Measurements from ENCODE around the gene C18orf54.

C18orf54 gene

GRCh38 chr18:54357082-54357659 is 535 bp upstream of the C18orf54 start:
- TF ChIP-seq MAX (IDR thresholded peaks at IDR 0.05; ENCODE audit: low read depth, low read length), result no peak
- no peak for TF ChIP-seq MYC (IDR thresholded peaks at IDR 0.05; ENCODE audit: low read depth, low read length)
- TF ChIP-seq POLR2A (IDR thresholded peaks at IDR 0.05; ENCODE audit: extremely low read depth, insufficient read length), result no peak
- TF ChIP-seq CTCF (IDR thresholded peaks at IDR 0.05; ENCODE audit: low read depth, low read length), result no peak
- H3K4me3 ChIP-seq (ENCODE audit: low read depth, low read length), result peak overlapping the region; percentile 77
- no peak for DNase-seq (ENCODE audit: low read depth)

- DNase-seq (ENCODE audit: low read depth), result no peak
- peak overlapping the region; percentile 77 for H3K4me3 ChIP-seq (ENCODE audit: low read depth, low read length)
- TF ChIP-seq CTCF (IDR thresholded peaks at IDR 0.05; ENCODE audit: low read depth, low read length), result no peak
These were observed 862 bp downstream of the C18orf54 start for GRCh38 chr18:54358495-54359040.

- TF ChIP-seq CTCF (IDR thresholded peaks at IDR 0.05; ENCODE audit: low read depth, low read length) (no peak), MYC (IDR thresholded peaks at IDR 0.05; ENCODE audit: low read depth, low read length) (no peak), POLR2A (IDR thresholded peaks at IDR 0.05; ENCODE audit: extremely low read depth, insufficient read length) (no peak), MAX (IDR thresholded peaks at IDR 0.05; ENCODE audit: low read depth, low read length) (no peak)
- peak overlapping the region; percentile 77 for H3K4me3 ChIP-seq (ENCODE audit: low read depth, low read length)
These were observed 1.5 kb downstream of the C18orf54 start for GRCh38 chr18:54359233-54359632.

GRCh38 chr18:54360406-54360805 is 2.7 kb downstream of the C18orf54 start:
- TF ChIP-seq MAX (IDR thresholded peaks at IDR 0.05; ENCODE audit: low read depth, low read length), result no peak
- no peak for TF ChIP-seq MYC (IDR thresholded peaks at IDR 0.05; ENCODE audit: low read depth, low read length)
- TF ChIP-seq CTCF (IDR thresholded peaks at IDR 0.05; ENCODE audit: low read depth, low read length), result no peak
- no peak for TF ChIP-seq POLR2A (IDR thresholded peaks at IDR 0.05; ENCODE audit: extremely low read depth, insufficient read length)
- no peak overlapping the region for H3K4me3 ChIP-seq (ENCODE audit: low read depth, low read length)
- no peak for DNase-seq (ENCODE audit: low read depth)

More at GRCh38 chr18:54359233-54359632, 1.5 kb downstream of the C18orf54 start:
- peak; percentile 0 for DNase-seq (ENCODE audit: low read depth)

- no peak for TF ChIP-seq POLR2A (IDR thresholded peaks at IDR 0.05; ENCODE audit: extremely low read depth, insufficient read length)
- no peak for TF ChIP-seq MAX (IDR thresholded peaks at IDR 0.05; ENCODE audit: low read depth, low read length)
- TF ChIP-seq CTCF (IDR thresholded peaks at IDR 0.05; ENCODE audit: low read depth, low read length), result no peak
- TF ChIP-seq MYC (IDR thresholded peaks at IDR 0.05; ENCODE audit: low read depth, low read length), result no peak
- no peak for DNase-seq (ENCODE audit: low read depth)
These were observed 20.4 kb downstream of the C18orf54 start for GRCh38 chr18:54378057-54378456.

GRCh38 chr18:54381640-54382039 is 23.9 kb downstream of the C18orf54 start:
- TF ChIP-seq MYC (IDR thresholded peaks at IDR 0.05; ENCODE audit: low read depth, low read length) (no peak), MAX (IDR thresholded peaks at IDR 0.05; ENCODE audit: low read depth, low read length) (no peak), CTCF (IDR thresholded peaks at IDR 0.05; ENCODE audit: low read depth, low read length) (no peak), POLR2A (IDR thresholded peaks at IDR 0.05; ENCODE audit: extremely low read depth, insufficient read length) (no peak)
- H3K4me3 ChIP-seq (ENCODE audit: low read depth, low read length), result no peak overlapping the region
- no peak for DNase-seq (ENCODE audit: low read depth)

More at GRCh38 chr18:54378057-54378456, 20.4 kb downstream of the C18orf54 start:
- no peak overlapping the region for H3K4me3 ChIP-seq (ENCODE audit: low read depth, low read length)

Measured in NB4 (cell line).